Gastrocnemius medialis (tissue), 4 donors: ENCODE data around the gene UBC. TPM values are rescaled to one million over a fixed set of nuclear protein-coding genes. Genes with fewer than 3 reads are reported as not detected.
"Not testable (repeated sequence)": the region's sequence is repeated elsewhere in the genome, so short reads cannot be mapped to it uniquely, and the experiment has no call there.

Experiments
- ATAC-seq, 2 donors: fragments of 150-250 bp; one replicate each; pipeline ENCODE4 v1.9.1; 2016
- DNase-seq, 2 donors: peaks; one replicate each; pipeline ENCODE4 v3.0.0-alpha.2; 2019
- H3K27ac ChIP-seq, 4 donors: fragments of 200-600 bp; sonication (generic); 1 replicate in 1 of 4; 2 replicates in 3 of 4; pipeline ENCODE4 v1.5.1; 2016 to 2018; ENCODE audit warnings: mild to moderate bottlenecking in 2 of 4, moderate library complexity in 1 of 4
- H3K27me3 ChIP-seq, 3 donors: fragments of 200-600 bp; sonication (generic) in 2 of 3; 1 replicate in 1 of 3; 2 replicates in 2 of 3; pipeline versions ENCODE4 v1.5.1 to v1.6.0; 2016 to 2019; ENCODE audit warnings: mild to moderate bottlenecking in 1 of 3, moderate library complexity in 1 of 3
- H3K36me3 ChIP-seq, 2 donors: fragments of 200-600 bp; sonication (generic) in 1 of 2; one replicate each; pipeline ENCODE4 v1.5.1; 2017 to 2018
- H3K4me1 ChIP-seq, 2 donors: fragments of 200-600 bp; sonication (generic) in 1 of 2; one replicate each; pipeline ENCODE4 v1.5.1; 2016 to 2017; ENCODE audit warnings: mild to moderate bottlenecking in 2 of 2
- H3K4me3 ChIP-seq, 4 donors: fragments of 200-600 bp; sonication (generic) in 3 of 4; 1 replicate in 1 of 4; 2 replicates in 3 of 4; pipeline ENCODE4 v1.5.1; 2016 to 2019; ENCODE audit warnings: mild to moderate bottlenecking in 2 of 4
- H3K9me3 ChIP-seq, 3 donors: fragments of 200-600 bp; sonication (generic) in 2 of 3; 1 replicate in 1 of 3; 2 replicates in 2 of 3; pipeline ENCODE4 v1.5.1; 2016 to 2019
- POLR2A ChIP-seq, 2 donors: fragments of 450-650 bp; IDR thresholded peaks; one replicate each; pipeline ENCODE4 v1.6.1; 2017; ENCODE audit warnings: antibody characterized with exemption in 2 of 2, mild to moderate bottlenecking in 2 of 2, moderate library complexity in 2 of 2
- in situ Hi-C, 4 donors: fragments of 200-750 bp; cut with MboI; loops; one replicate each; pipeline versions ENCODE4 v1.15.0 to v1.8.0; 2017; ENCODE audit warnings: low sequenced_read_pairs in 4 of 4
- intact Hi-C: fragments of 100-400 bp; cut with DNase I; formaldehyde crosslinking; loops from one replicate; pipeline ENCODE4 v1.15.1; 2023; ENCODE audit warnings: low total_unique reads
- total RNA-seq, 4 donors: library from RNA; depleted of rRNA; stranded (reverse); fragments of >200 nt; gene quantifications; one replicate each; pipeline versions ENCODE4 v1.1.0 to v1.2.3, GENCODE V29; 2016
- TF ChIP-seq, protein P1 (sequence below), 5 experiments: fragments of 450-650 bp in 3 of 5; fragments of 200-600 bp in 2 of 5; sonication (generic) in 2 of 5; IDR thresholded peaks in 4 of 5; conservative IDR thresholded peaks in 1 of 5; 1 replicate in 4 of 5; 2 replicates in 1 of 5; pipeline ENCODE4 v1.5.1; 2016 to 2019; ENCODE audit warnings: antibody characterized with exemption in 5 of 5, mild to moderate bottlenecking in 3 of 5, moderate library complexity in 3 of 5

UBC gene
- total RNA-seq, 4 donors from 2014 or later: 3,173 to 12,805 (median 9,048) TPM

DNA sequence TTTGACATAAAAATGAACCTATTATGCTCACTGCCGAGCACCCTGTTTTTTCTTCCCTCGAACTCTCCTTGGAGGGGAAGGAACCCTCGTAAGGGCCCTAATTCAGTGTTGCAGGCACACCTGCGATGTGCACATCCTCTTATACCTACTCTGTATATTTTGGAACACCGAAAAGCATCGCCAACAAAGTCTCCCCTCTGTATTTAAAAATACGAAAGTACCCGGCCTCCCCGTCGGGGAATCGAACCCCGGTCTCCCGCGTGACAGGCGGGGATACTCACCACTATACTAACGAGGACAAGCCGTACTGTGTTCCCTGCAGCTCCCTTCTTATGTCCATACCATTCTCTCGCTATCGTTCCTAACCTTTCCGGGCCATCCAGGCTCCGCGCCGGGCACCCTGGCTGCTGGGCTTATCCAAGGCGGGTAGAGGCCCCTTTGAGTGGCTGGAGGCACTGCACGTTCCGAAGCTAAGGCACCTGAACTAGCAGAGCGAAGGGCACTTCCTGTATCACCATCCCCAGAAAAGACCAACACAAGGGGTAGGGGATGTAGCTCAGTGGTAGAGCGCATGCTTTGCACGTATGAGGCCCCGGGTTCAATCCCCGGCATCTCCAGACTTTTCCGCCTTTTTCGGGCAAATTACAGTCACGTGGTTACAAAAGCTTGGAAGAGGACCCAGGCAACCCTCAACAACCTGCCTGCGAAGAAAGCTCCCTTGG lies 25.1 kb upstream of the UBC start:
- H3K9me3 ChIP-seq: no peaks in the 10 kb centered on the region
- peak overlapping the region; percentile 92 to 95 (median 94) for H3K27ac ChIP-seq
- peaks cover 24 to 25% of the 10 kb centered on the region in 2 donors for H3K4me1 ChIP-seq
- H3K27me3 ChIP-seq: no peaks in the 10 kb centered on the region
- peak; percentile 64 to 85 for DNase-seq
- TF ChIP-seq, protein P1, sequence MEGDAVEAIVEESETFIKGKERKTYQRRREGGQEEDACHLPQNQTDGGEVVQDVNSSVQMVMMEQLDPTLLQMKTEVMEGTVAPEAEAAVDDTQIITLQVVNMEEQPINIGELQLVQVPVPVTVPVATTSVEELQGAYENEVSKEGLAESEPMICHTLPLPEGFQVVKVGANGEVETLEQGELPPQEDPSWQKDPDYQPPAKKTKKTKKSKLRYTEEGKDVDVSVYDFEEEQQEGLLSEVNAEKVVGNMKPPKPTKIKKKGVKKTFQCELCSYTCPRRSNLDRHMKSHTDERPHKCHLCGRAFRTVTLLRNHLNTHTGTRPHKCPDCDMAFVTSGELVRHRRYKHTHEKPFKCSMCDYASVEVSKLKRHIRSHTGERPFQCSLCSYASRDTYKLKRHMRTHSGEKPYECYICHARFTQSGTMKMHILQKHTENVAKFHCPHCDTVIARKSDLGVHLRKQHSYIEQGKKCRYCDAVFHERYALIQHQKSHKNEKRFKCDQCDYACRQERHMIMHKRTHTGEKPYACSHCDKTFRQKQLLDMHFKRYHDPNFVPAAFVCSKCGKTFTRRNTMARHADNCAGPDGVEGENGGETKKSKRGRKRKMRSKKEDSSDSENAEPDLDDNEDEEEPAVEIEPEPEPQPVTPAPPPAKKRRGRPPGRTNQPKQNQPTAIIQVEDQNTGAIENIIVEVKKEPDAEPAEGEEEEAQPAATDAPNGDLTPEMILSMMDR (IDR thresholded peaks at IDR 0.05 in 4 of 5, conservative IDR thresholded peaks at IDR 0.05 in 1 of 5): peak in 1 of 5 experiments; percentile 23
- peak in 1 of 2 donors; percentile 4 for TF ChIP-seq POLR2A (IDR thresholded peaks at IDR 0.05)
- intact Hi-C loops (loop anchor here (1.0 to 2.0 kb wide), 3 partner anchors 25 to 75 kb away; partner anchors contain the start of gene UBC), in situ Hi-C loops (loop anchor here in 1 of 4 donors (5.0 kb wide), 1 partner anchor 37 kb away; no protein-coding TSS in a partner anchor)
- H3K36me3 ChIP-seq: no peaks in the 10 kb centered on the region
- H3K4me3 ChIP-seq: peak overlapping the region; percentile 58 to 62 (median 60)
- ATAC-seq: peak; percentile 76 to 79

DNA sequence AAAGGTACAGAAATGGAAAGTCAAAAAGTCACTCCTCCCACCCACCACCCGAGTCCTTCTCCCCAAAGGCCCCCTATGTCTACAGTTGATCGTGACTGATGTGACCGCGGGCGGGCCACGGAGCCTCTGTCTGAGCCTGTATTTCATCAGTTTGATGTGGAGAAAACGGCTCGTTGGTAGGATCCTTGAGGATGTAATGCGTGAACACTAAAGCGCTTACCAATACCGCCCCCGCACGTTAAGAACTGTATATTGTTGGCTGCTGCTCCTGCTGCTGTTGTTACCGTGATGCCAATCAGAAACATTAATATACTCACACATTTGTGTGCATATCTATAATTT lies 24.6 kb upstream of the UBC start:
- H3K9me3 ChIP-seq: no peaks in the 10 kb centered on the region
- intact Hi-C loops (loop anchor here (2.0 kb wide), 1 partner anchor 24 kb away; the partner anchor contains the start of gene UBC), in situ Hi-C loops (no loop called here)
- peak; percentile 29 to 42 for TF ChIP-seq POLR2A (IDR thresholded peaks at IDR 0.05)
- TF ChIP-seq, protein P1 (IDR thresholded peaks at IDR 0.05 in 4 of 5, conservative IDR thresholded peaks at IDR 0.05 in 1 of 5): peak; percentile 26 to 58 (median 53)
- no peaks in the 10 kb centered on the region for H3K36me3 ChIP-seq
- H3K27me3 ChIP-seq: no peaks in the 10 kb centered on the region
- DNase-seq (peak; percentile 71 to 79), ATAC-seq (peak; percentile 77 to 80)
- peaks cover 24 to 25% of the 10 kb centered on the region in 2 donors for H3K4me1 ChIP-seq
- H3K4me3 ChIP-seq: peak overlapping the region; percentile 58 to 62 (median 60)
- peak overlapping the region; percentile 92 to 95 (median 94) for H3K27ac ChIP-seq

DNA sequence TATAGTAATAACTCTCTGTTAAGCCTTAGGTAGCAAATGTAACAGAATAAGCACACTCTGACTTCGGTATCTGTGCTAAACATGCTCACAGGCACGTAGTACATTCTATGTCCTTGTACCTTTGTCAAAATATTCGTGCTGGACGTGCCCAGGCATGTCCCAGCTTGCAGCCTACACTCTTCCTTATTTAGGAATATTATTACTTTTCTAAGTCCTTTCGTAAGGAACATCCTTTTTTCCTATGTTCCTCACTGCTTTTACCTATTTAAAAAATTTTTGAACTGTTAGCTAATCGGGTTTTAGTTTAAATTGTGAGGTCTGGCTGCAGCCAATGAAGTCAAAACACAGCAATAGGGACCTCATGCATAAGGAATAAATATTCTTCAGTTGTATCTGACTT lies 24.1 kb upstream of the UBC start:
- Histone ChIP-seq H3K4me3 (peak overlapping the region; percentile 58 to 62 (median 60)), H3K27ac (peak overlapping the region; percentile 92 to 95 (median 94)), H3K9me3 (no peaks in the 10 kb centered on the region), H3K4me1 (peaks cover 24 to 25% of the 10 kb centered on the region in 2 donors), H3K27me3 (no peaks in the 10 kb centered on the region), H3K36me3 (no peaks in the 10 kb centered on the region)
- ATAC-seq (no peak), DNase-seq (no peak)
- in situ Hi-C loops: no loop called here
- TF ChIP-seq POLR2A (IDR thresholded peaks at IDR 0.05): no peak
- TF ChIP-seq, protein P1 (IDR thresholded peaks at IDR 0.05 in 4 of 5, conservative IDR thresholded peaks at IDR 0.05 in 1 of 5): no peak
- intact Hi-C loops: loop anchor here (2.0 kb wide), 1 partner anchor 24 kb away; the partner anchor contains the start of gene UBC

DNA sequence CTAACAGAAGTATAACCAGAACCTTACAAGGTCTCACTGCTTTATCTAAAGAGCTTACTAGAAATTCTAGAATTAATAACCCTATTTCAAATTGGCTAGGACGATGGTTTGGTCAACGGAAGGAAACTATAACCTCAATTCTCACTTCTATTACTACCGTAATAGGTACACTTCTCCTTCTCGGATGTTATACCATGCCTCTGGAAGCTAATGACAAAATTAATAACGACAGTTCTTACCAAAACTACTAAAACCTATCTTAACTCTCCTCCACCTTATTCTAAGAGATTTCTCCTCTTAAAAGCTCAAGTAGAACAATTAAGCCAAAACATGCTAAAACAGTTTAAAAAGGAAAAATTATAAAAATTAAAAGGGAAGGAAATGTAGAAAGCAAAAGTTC lies 23.7 kb upstream of the UBC start:
- Histone ChIP-seq H3K4me1 (peaks cover 24 to 25% of the 10 kb centered on the region in 2 donors), H3K36me3 (no peaks in the 10 kb centered on the region), H3K27ac (peak overlapping the region; percentile 92 to 95 (median 94)), H3K27me3 (no peaks in the 10 kb centered on the region), H3K9me3 (no peaks in the 10 kb centered on the region), H3K4me3 (peak overlapping the region in 2 of 4 donors; percentile 58 to 59)
- intact Hi-C loops (loop anchor here (2.0 kb wide), 1 partner anchor 23 kb away; the partner anchor contains the start of gene UBC), in situ Hi-C loops (no loop called here)
- ATAC-seq: no peak
- no peak for TF ChIP-seq POLR2A (IDR thresholded peaks at IDR 0.05)
- TF ChIP-seq, protein P1 (IDR thresholded peaks at IDR 0.05 in 4 of 5, conservative IDR thresholded peaks at IDR 0.05 in 1 of 5): no peak
- DNase-seq: no peak

DNA sequence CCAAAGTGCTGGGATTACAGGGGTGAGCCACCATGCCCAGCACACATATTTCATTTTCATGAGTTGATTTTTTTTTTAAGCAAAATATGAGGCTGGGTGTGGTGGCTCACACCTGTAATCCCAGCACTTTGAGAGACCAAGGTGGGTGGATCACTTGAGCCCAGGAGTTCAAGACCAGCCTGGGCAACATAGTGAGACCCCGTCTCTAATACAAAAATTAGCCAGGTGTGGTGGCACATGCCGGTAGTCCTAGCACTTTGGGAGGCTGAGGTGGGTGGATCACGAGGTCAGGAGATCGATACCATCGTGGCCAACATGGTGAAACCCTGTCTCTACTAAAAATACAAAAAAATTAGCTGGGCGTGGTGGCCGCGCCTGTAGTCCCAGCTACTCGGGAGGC lies 17.1 kb upstream of the UBC start:
- intact Hi-C loops, H3K27ac ChIP-seq, H3K36me3 ChIP-seq, H3K4me3 ChIP-seq, H3K9me3 ChIP-seq, ATAC-seq, H3K27me3 ChIP-seq, DNase-seq, in situ Hi-C loops: not testable (repeated sequence)
- H3K4me1 ChIP-seq: peaks cover 4 to 14% of the 10 kb centered on the region in 2 donors
